ENCODE results near the gene CTPS2. TPM values are rescaled to one million over a fixed set of nuclear protein-coding genes. Genes with fewer than 3 reads are reported as not detected.
A peak's percentile ranks its signal among the peaks of the same experiment; 100 is the strongest.
"Not testable (repeated sequence)": the region's sequence is repeated elsewhere in the genome, so short reads cannot be mapped to it uniquely, and the experiment has no call there.

CTPS2 gene
- total and polyA plus RNA-seq, 4 donors, result 5.1 to 17.6 (median 12.1) TPM

GRCh38 chrX:16719334-16720084, 7.0 kb upstream of the CTPS2 start, which contains the start of gene SYAP1:
SYAP1 (plus strand) TSS chrX:16719612; CDS start chrX:16719725, 113 bp downstream.
- peak within 1 kb of the TSS; percentile 71 to 97 for H3K27ac ChIP-seq (ENCODE audit: low read depth in 1 of 2, low read length in 2 of 2)
- intact Hi-C loops (cut with DNase I), result loop anchor here in 1 of 2 donors (2.0 to 10.0 kb wide), 2 partner anchors 67 to 1045 kb away; partner anchors contain the start of gene TXLNG
- no peaks in the 10 kb centered on the region for H3K27me3 ChIP-seq (ENCODE audit: control insufficient read depth in 1 of 2, insufficient read depth in 2 of 2, low read length in 1 of 2)
- no peaks in the 10 kb centered on the region for H3K36me3 ChIP-seq (ENCODE audit: control insufficient read depth in 1 of 2, insufficient read depth in 2 of 2, low read length in 1 of 2)
- H3K4me3 ChIP-seq (ENCODE audit: low read length in 2 of 2), result peak within 1 kb of the TSS; percentile 89 to 90
- ATAC-seq (ENCODE audit: low FRiP score) (peak; percentile 99), DNase-seq (peak; percentile 98 to 100)
- H3K4me1 ChIP-seq (ENCODE audit: control insufficient read depth in 1 of 2, insufficient read depth in 2 of 2, low read length in 2 of 2), result peaks cover 0 to 5% of the 10 kb centered on the region in 2 donors
- 0 to 1% methylated on average over 53 to 54 of the region's 54 CpGs for WGBS, 2 donors
- H3K9me3 ChIP-seq (ENCODE audit: control insufficient read depth, low read length), result no peaks in the 10 kb centered on the region

GRCh38 chrX:16718824-16719333, 6.4 kb upstream of the CTPS2 start:
- Histone ChIP-seq H3K4me1 (ENCODE audit: control insufficient read depth in 1 of 2, insufficient read depth in 2 of 2, low read length in 2 of 2) (peaks cover 0 to 5% of the 10 kb centered on the region in 2 donors), H3K4me3 (ENCODE audit: low read length in 2 of 2) (peak overlapping the region; percentile 40 to 64), H3K27me3 (ENCODE audit: control insufficient read depth in 1 of 2, insufficient read depth in 2 of 2, low read length in 1 of 2) (no peaks in the 10 kb centered on the region), H3K9me3 (ENCODE audit: control insufficient read depth, low read length) (no peaks in the 10 kb centered on the region), H3K27ac (ENCODE audit: low read depth in 1 of 2, low read length in 2 of 2) (peak overlapping the region; percentile 71 to 97), H3K36me3 (ENCODE audit: control insufficient read depth in 1 of 2, insufficient read depth in 2 of 2, low read length in 1 of 2) (no peaks in the 10 kb centered on the region)
- WGBS, 2 donors, result 13 to 16% methylated on average over 6 of the region's 6 CpGs
- no peak for DNase-seq
- intact Hi-C loops (cut with DNase I), result loop anchor here in 1 of 2 donors (2.0 to 10.0 kb wide), 2 partner anchors 68 to 1044 kb away; partner anchors contain the start of gene TXLNG
- no peak for ATAC-seq (ENCODE audit: low FRiP score)

- intact Hi-C loops (cut with DNase I), result loop anchor here in 1 of 2 donors (10.0 kb wide), 1 partner anchor 1042 kb away; no protein-coding TSS in a partner anchor
- H3K27me3 ChIP-seq (ENCODE audit: control insufficient read depth in 1 of 2, insufficient read depth in 2 of 2, low read length in 1 of 2); H3K4me3 ChIP-seq (ENCODE audit: low read length in 2 of 2); DNase-seq; ATAC-seq (ENCODE audit: low FRiP score); H3K4me1 ChIP-seq (ENCODE audit: control insufficient read depth in 1 of 2, insufficient read depth in 2 of 2, low read length in 2 of 2); H3K36me3 ChIP-seq (ENCODE audit: control insufficient read depth in 1 of 2, insufficient read depth in 2 of 2, low read length in 1 of 2); H3K9me3 ChIP-seq (ENCODE audit: control insufficient read depth, low read length); H3K27ac ChIP-seq (ENCODE audit: low read depth in 1 of 2, low read length in 2 of 2): not testable (repeated sequence)
- WGBS, 2 donors, result 81 to 89% methylated on average over 6 of the region's 6 CpGs
Measured at GRCh38 chrX:16716451-16716850, 4.0 kb upstream of the CTPS2 start.

- intact Hi-C loops (cut with DNase I), result loop anchor here in 1 of 2 donors (10.0 kb wide), 1 partner anchor 1041 kb away; no protein-coding TSS in a partner anchor
Measured at GRCh38 chrX:16715638-16716037, 3.2 kb upstream of the CTPS2 start.

GRCh38 chrX:16714504-16714903, 2.0 kb upstream of the CTPS2 start:
- ATAC-seq (ENCODE audit: low FRiP score) (no peak), DNase-seq (no peak)
- Histone ChIP-seq H3K9me3 (ENCODE audit: control insufficient read depth, low read length) (no peaks in the 10 kb centered on the region), H3K36me3 (ENCODE audit: control insufficient read depth in 1 of 2, insufficient read depth in 2 of 2, low read length in 1 of 2) (no peaks in the 10 kb centered on the region), H3K27me3 (ENCODE audit: control insufficient read depth in 1 of 2, insufficient read depth in 2 of 2, low read length in 1 of 2) (no peaks in the 10 kb centered on the region), H3K27ac (ENCODE audit: low read depth in 1 of 2, low read length in 2 of 2) (no peak overlapping the region), H3K4me1 (ENCODE audit: control insufficient read depth in 1 of 2, insufficient read depth in 2 of 2, low read length in 2 of 2) (no peaks in the 10 kb centered on the region), H3K4me3 (ENCODE audit: low read length in 2 of 2) (no peak overlapping the region)
- 83 to 87% methylated on average over 8 of the region's 8 CpGs for WGBS, 2 donors
- intact Hi-C loops (cut with DNase I), result loop anchor here in 1 of 2 donors (10.0 kb wide), 1 partner anchor 1040 kb away; no protein-coding TSS in a partner anchor

More at GRCh38 chrX:16715638-16716037, 3.2 kb upstream of the CTPS2 start:
- not testable (repeated sequence) for H3K9me3 ChIP-seq (ENCODE audit: control insufficient read depth, low read length); H3K4me3 ChIP-seq (ENCODE audit: low read length in 2 of 2); ATAC-seq (ENCODE audit: low FRiP score); H3K36me3 ChIP-seq (ENCODE audit: control insufficient read depth in 1 of 2, insufficient read depth in 2 of 2, low read length in 1 of 2); H3K27me3 ChIP-seq (ENCODE audit: control insufficient read depth in 1 of 2, insufficient read depth in 2 of 2, low read length in 1 of 2); DNase-seq; H3K27ac ChIP-seq (ENCODE audit: low read depth in 1 of 2, low read length in 2 of 2); H3K4me1 ChIP-seq (ENCODE audit: control insufficient read depth in 1 of 2, insufficient read depth in 2 of 2, low read length in 2 of 2)
- WGBS, 2 donors, result 85 to 88% methylated on average over 1 to 6 of the region's 6 CpGs

GRCh38 chrX:16711893-16712547, 449 bp downstream of the CTPS2 start:
- Histone ChIP-seq H3K4me3 (ENCODE audit: low read length in 2 of 2) (peak overlapping the region; percentile 70 to 89), H3K4me1 (ENCODE audit: control insufficient read depth in 1 of 2, insufficient read depth in 2 of 2, low read length in 2 of 2) (no peaks in the 10 kb centered on the region), H3K9me3 (ENCODE audit: control insufficient read depth, low read length) (no peaks in the 10 kb centered on the region), H3K27me3 (ENCODE audit: control insufficient read depth in 1 of 2, insufficient read depth in 2 of 2, low read length in 1 of 2) (no peaks in the 10 kb centered on the region), H3K36me3 (ENCODE audit: control insufficient read depth in 1 of 2, insufficient read depth in 2 of 2, low read length in 1 of 2) (no peaks in the 10 kb centered on the region), H3K27ac (ENCODE audit: low read depth in 1 of 2, low read length in 2 of 2) (peak overlapping the region; percentile 31 to 94)
- intact Hi-C loops (cut with DNase I), result loop anchor here in 1 of 2 donors (10.0 kb wide), 1 partner anchor 1037 kb away; no protein-coding TSS in a partner anchor
- peak; percentile 48 to 73 for DNase-seq
- WGBS, 2 donors, result 1% methylated on average over 57 to 67 of the region's 67 CpGs
- peak; percentile 63 for ATAC-seq (ENCODE audit: low FRiP score)

GRCh38 chrX:16711219-16711811, 1.2 kb downstream of the CTPS2 start:
- Histone ChIP-seq H3K36me3 (ENCODE audit: control insufficient read depth in 1 of 2, insufficient read depth in 2 of 2, low read length in 1 of 2) (no peaks in the 10 kb centered on the region), H3K4me3 (ENCODE audit: low read length in 2 of 2) (peak overlapping the region; percentile 70 to 89), H3K9me3 (ENCODE audit: control insufficient read depth, low read length) (no peaks in the 10 kb centered on the region), H3K27ac (ENCODE audit: low read depth in 1 of 2, low read length in 2 of 2) (peak overlapping the region in 1 of 2 donors; percentile 94), H3K27me3 (ENCODE audit: control insufficient read depth in 1 of 2, insufficient read depth in 2 of 2, low read length in 1 of 2) (no peaks in the 10 kb centered on the region), H3K4me1 (ENCODE audit: control insufficient read depth in 1 of 2, insufficient read depth in 2 of 2, low read length in 2 of 2) (no peaks in the 10 kb centered on the region)
- no peak for DNase-seq
- no peak for ATAC-seq (ENCODE audit: low FRiP score)
- intact Hi-C loops (cut with DNase I), result loop anchor here in 1 of 2 donors (10.0 kb wide), 1 partner anchor 1037 kb away; no protein-coding TSS in a partner anchor
- 25 to 47% methylated on average over 9 of the region's 9 CpGs for WGBS, 2 donors

GRCh38 chrX:16708016-16708415, 4.5 kb downstream of the CTPS2 start:
- 85 to 89% methylated on average over 3 of the region's 3 CpGs for WGBS, 2 donors
- no peaks in the 10 kb centered on the region for H3K9me3 ChIP-seq (ENCODE audit: control insufficient read depth, low read length)
- no peak for ATAC-seq (ENCODE audit: low FRiP score)
- H3K27ac ChIP-seq (ENCODE audit: low read depth in 1 of 2, low read length in 2 of 2), result no peak overlapping the region
- no peak for DNase-seq
- no peak overlapping the region for H3K4me3 ChIP-seq (ENCODE audit: low read length in 2 of 2)
- intact Hi-C loops (cut with DNase I), result no loop called here
- H3K36me3 ChIP-seq (ENCODE audit: control insufficient read depth in 1 of 2, insufficient read depth in 2 of 2, low read length in 1 of 2), result no peaks in the 10 kb centered on the region
- no peaks in the 10 kb centered on the region for H3K27me3 ChIP-seq (ENCODE audit: control insufficient read depth in 1 of 2, insufficient read depth in 2 of 2, low read length in 1 of 2)
- no peaks in the 10 kb centered on the region for H3K4me1 ChIP-seq (ENCODE audit: control insufficient read depth in 1 of 2, insufficient read depth in 2 of 2, low read length in 2 of 2)

Data from aorta (tissue), 5 donors.